ENCODE data around the gene LYZL1.

GRCh38 chr10:29304264-29304994 is 15.6 kb downstream of the LYZL1 start:
- TF ChIP-seq, protein P1, sequence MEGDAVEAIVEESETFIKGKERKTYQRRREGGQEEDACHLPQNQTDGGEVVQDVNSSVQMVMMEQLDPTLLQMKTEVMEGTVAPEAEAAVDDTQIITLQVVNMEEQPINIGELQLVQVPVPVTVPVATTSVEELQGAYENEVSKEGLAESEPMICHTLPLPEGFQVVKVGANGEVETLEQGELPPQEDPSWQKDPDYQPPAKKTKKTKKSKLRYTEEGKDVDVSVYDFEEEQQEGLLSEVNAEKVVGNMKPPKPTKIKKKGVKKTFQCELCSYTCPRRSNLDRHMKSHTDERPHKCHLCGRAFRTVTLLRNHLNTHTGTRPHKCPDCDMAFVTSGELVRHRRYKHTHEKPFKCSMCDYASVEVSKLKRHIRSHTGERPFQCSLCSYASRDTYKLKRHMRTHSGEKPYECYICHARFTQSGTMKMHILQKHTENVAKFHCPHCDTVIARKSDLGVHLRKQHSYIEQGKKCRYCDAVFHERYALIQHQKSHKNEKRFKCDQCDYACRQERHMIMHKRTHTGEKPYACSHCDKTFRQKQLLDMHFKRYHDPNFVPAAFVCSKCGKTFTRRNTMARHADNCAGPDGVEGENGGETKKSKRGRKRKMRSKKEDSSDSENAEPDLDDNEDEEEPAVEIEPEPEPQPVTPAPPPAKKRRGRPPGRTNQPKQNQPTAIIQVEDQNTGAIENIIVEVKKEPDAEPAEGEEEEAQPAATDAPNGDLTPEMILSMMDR (IDR thresholded peaks at IDR 0.05): peak; percentile 66 to 87 (median 78)
- no peak for TF ChIP-seq POLR2A (IDR thresholded peaks at IDR 0.05)
